Neural cell (in vitro differentiated cells): ENCODE results near the gene CHD1. TPM values are rescaled to one million over a fixed set of nuclear protein-coding genes. Genes with fewer than 3 reads are reported as not detected.

Source experiments
- H2AFZ ChIP-seq: fragments of 200-600, 300-800 bp; sonication (generic), shearing (Covaris generic); 2 replicates; pipeline ENCODE4 v1.6.0; 2014; ENCODE audit warnings: low read depth, mild to moderate bottlenecking, antibody characterized with exemption, low read length, moderate library complexity
- H3F3A ChIP-seq: fragments of 200-600 bp; shearing (Covaris generic); 2 replicates; pipeline ENCODE4 v1.6.1; 2016; ENCODE audit warnings: mild to moderate bottlenecking, moderate library complexity, mixed read lengths, antibody characterized with exemption, low read length; ENCODE audit not compliant: insufficient read depth, poor library complexity, severe bottlenecking
- H3K27ac ChIP-seq: fragments of 200-600, 300-800 bp; sonication (generic), shearing (Covaris generic); 2 replicates; pipeline ENCODE4 v1.5.1; 2014; ENCODE audit warnings: mild to moderate bottlenecking, low read length, moderate library complexity
- H3K27me3 ChIP-seq: fragments of 300-800, 200-600 bp; sonication (generic), shearing (Covaris generic); 2 replicates; pipeline ENCODE4 v1.6.0; 2014; ENCODE audit warnings: mild to moderate bottlenecking, low read depth, low read length, moderate library complexity; ENCODE audit not compliant: insufficient read depth
- H3K36me3 ChIP-seq: fragments of 300-800, 200-600 bp; sonication (generic), shearing (Covaris generic); 2 replicates; pipeline ENCODE4 v1.5.1; 2014; ENCODE audit warnings: mild to moderate bottlenecking, antibody characterized with exemption, low read length, moderate library complexity; ENCODE audit not compliant: insufficient read depth
- H3K4me2 ChIP-seq: fragments of 300-800, 200-600 bp; sonication (generic), shearing (Covaris generic); 2 replicates; pipeline ENCODE4 v1.6.0; 2014; ENCODE audit warnings: mild to moderate bottlenecking, low read length
- H3K4me3 ChIP-seq: fragments of 300-800, 200-600 bp; sonication (generic), shearing (Covaris generic); 2 replicates; pipeline ENCODE4 v1.5.1; 2014; ENCODE audit warnings: mild to moderate bottlenecking, low read length, moderate library complexity
- H3K79me2 ChIP-seq: fragments of 200-600 bp; shearing (Covaris generic); replicated peaks from 2 replicates; pipeline ENCODE4 v1.6.0; 2014; ENCODE audit warnings: mild to moderate bottlenecking, low read length, moderate library complexity; ENCODE audit not compliant: insufficient read depth
- H3K9ac ChIP-seq: fragments of 300-800, 200-600 bp; sonication (generic), shearing (Covaris generic); 2 replicates; pipeline ENCODE4 v1.6.1; 2016; ENCODE audit warnings: mild to moderate bottlenecking, low read length, mixed read lengths
- H3K9me2 ChIP-seq: fragments of 200-600 bp; shearing (Covaris generic); 2 replicates; pipeline ENCODE4 v1.6.1; 2016; ENCODE audit warnings: mild to moderate bottlenecking, low read length, mixed read lengths; ENCODE audit not compliant: insufficient read depth
- H3K9me3 ChIP-seq: fragments of 200-600, 300-800 bp; sonication (generic), shearing (Covaris generic); 2 replicates; pipeline ENCODE4 v1.6.1; 2016; ENCODE audit warnings: mild to moderate bottlenecking, mixed run types, low read length, moderate library complexity, mixed read lengths
- H4K20me1 ChIP-seq: fragments of 200-600 bp; shearing (Covaris generic); 2 replicates; pipeline ENCODE4 v1.6.1; 2016; ENCODE audit warnings: mild to moderate bottlenecking, mixed run types; ENCODE audit not compliant: insufficient read depth
- CTCF ChIP-seq: fragments of 450-650 bp; IDR thresholded peaks from 2 replicates; pipeline ENCODE4 v1.5.1; 2014; ENCODE audit warnings: antibody characterized with exemption, mild to moderate bottlenecking, moderate library complexity; ENCODE audit not compliant: poor library complexity, severe bottlenecking
- EZH2 ChIP-seq: fragments of 200-600, 300-800 bp; shearing (Covaris generic), sonication (generic); IDR thresholded peaks from 2 replicates; pipeline ENCODE4 v1.6.1; 2014; ENCODE audit warnings: antibody characterized with exemption, low read length, borderline replicate concordance, mild to moderate bottlenecking; ENCODE audit not compliant: insufficient read depth, poor library complexity, severe bottlenecking
- MXI1 ChIP-seq: fragments of 450-650 bp; conservative IDR thresholded peaks from 2 replicates; pipeline ENCODE4 v1.6.1; 2014; ENCODE audit warnings: antibody characterized with exemption, mild to moderate bottlenecking; ENCODE audit not compliant: poor library complexity, severe bottlenecking
- POLR2AphosphoS5 ChIP-seq: IDR thresholded peaks from 2 replicates; pipeline ENCODE4 v1.6.1; 2012
- RAD21 ChIP-seq: fragments of 450-650 bp; conservative IDR thresholded peaks from 2 replicates; pipeline ENCODE4 v1.6.1; 2014; ENCODE audit warnings: antibody characterized with exemption, mild to moderate bottlenecking, moderate library complexity
- REST ChIP-seq: IDR thresholded peaks from 2 replicates; pipeline ENCODE4 v1.6.1; 2012; ENCODE audit warnings: borderline replicate concordance
- SMC3 ChIP-seq: fragments of 450-650 bp; conservative IDR thresholded peaks from 2 replicates; pipeline ENCODE4 v1.6.1; 2014; ENCODE audit warnings: antibody characterized with exemption, mild to moderate bottlenecking, moderate library complexity; ENCODE audit not compliant: poor library complexity
- TAF1 ChIP-seq: IDR thresholded peaks from 2 replicates; pipeline ENCODE4 v1.6.1; 2012; ENCODE audit warnings: low read depth
- polyA plus RNA-seq: library from polyadenylated mRNA; depleted of rRNA; stranded (reverse); fragments of >200 nt; gene quantifications from 2 replicates; pipeline ENCODE4 v1.2.3, GENCODE V29; 2014

The CHD1 gene
- polyA plus RNA-seq, 1 donor from 2014 or later, result 64.5 TPM

- no peaks in the 10 kb centered on the region for H3K36me3 ChIP-seq
- H2AFZ ChIP-seq, result no peak overlapping the region
- H3F3A ChIP-seq, result no peaks in the 10 kb centered on the region
- no peaks in the 10 kb centered on the region for H3K9me2 ChIP-seq
- no peak overlapping the region for H3K9ac ChIP-seq
- no peaks in the 10 kb centered on the region for H3K9me3 ChIP-seq
- no peak for TF ChIP-seq CTCF
- no peak for TF ChIP-seq TAF1
- TF ChIP-seq SMC3, result no peak
- TF ChIP-seq MXI1, result no peak
- TF ChIP-seq EZH2, result no peak
- no peak for TF ChIP-seq RAD21
- TF ChIP-seq REST, result no peak
- no peaks in the 10 kb centered on the region for H4K20me1 ChIP-seq
- H3K27ac ChIP-seq, result no peak overlapping the region
- H3K4me3 ChIP-seq, result peak overlapping the region; percentile 91
- H3K79me2 ChIP-seq, result peaks cover 24% of the 10 kb centered on the region
- no peaks in the 10 kb centered on the region for H3K27me3 ChIP-seq
- H3K4me2 ChIP-seq, result no peak overlapping the region
Measured at GRCh38 chr5:98930972-98931762, 2.4 kb upstream of the CHD1 start.

DNA sequence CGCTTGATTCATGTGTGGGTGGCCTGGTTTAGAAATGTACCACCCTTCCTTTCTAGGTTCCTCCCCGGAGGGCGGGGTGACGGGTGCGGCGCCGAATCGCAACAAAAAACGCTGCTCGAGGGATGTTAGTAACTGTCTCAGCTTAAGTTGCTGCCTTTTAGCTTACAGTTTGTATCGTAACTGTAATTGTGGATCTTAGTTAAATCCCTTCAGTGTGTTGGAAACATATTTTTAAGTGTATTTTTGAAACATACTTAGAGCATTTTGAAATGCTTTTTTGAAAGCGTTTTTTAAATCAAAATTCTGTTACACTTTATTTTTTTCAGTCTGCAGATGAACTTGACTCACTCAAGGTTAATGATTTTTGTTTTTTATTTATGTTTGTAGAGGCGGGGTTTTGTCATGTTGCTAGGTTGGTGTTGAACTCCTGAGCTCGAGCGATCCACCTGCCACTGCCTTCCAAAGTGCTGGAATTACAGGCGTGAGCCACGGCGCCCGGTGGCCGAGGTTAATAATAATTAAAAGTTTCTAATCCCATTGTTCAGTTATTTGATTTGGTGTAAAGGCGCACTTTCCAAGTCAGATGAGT is 997 bp upstream of the CHD1 start:
- no peaks in the 10 kb centered on the region for H3K9me2 ChIP-seq
- H3K79me2 ChIP-seq, result peaks cover 38% of the 10 kb centered on the region
- peak overlapping the region; percentile 96 for H2AFZ ChIP-seq
- no peaks in the 10 kb centered on the region for H3F3A ChIP-seq
- H3K27ac ChIP-seq, result peak overlapping the region; percentile 99
- H3K27me3 ChIP-seq, result no peaks in the 10 kb centered on the region
- H3K4me2 ChIP-seq, result peak overlapping the region; percentile 65
- no peaks in the 10 kb centered on the region for H4K20me1 ChIP-seq
- no peaks in the 10 kb centered on the region for H3K9me3 ChIP-seq
- H3K4me3 ChIP-seq, result peak overlapping the region; percentile 91
- TF ChIP-seq SMC3, result no peak
- no peak for TF ChIP-seq POLR2AphosphoS5
- TF ChIP-seq MXI1, result peak; percentile 15
- TF ChIP-seq REST, result no peak
- peak overlapping the region; percentile 100 for H3K9ac ChIP-seq
- no peaks in the 10 kb centered on the region for H3K36me3 ChIP-seq
